SU-DHL-6 (cell line): ENCODE data around the gene EXOC7.

Experiments
- H2AFZ ChIP-seq: fragments of 200-600 bp; sonication (generic); 2 replicates; pipeline ENCODE4 v1.6.1; 2014; ENCODE audit warnings: low read depth, mild to moderate bottlenecking, moderate library complexity, mixed read lengths, antibody characterized with exemption, low read length; ENCODE audit not compliant: severe bottlenecking
- H3F3A ChIP-seq: fragments of 200-600 bp; shearing (Covaris generic); 2 replicates; pipeline ENCODE4 v1.6.0; 2016; ENCODE audit warnings: antibody characterized with exemption, mild to moderate bottlenecking; ENCODE audit not compliant: insufficient read depth
- H3K27ac ChIP-seq: fragments of 200-600 bp; sonication (generic); 2 replicates; pipeline ENCODE4 v1.5.1; 2016; ENCODE audit warnings: low read depth, mild to moderate bottlenecking, low read length, moderate library complexity, mixed read lengths
- H3K27me3 ChIP-seq: fragments of 200-600 bp; sonication (generic), shearing (Covaris generic); 2 replicates; pipeline ENCODE4 v1.6.0; 2014; ENCODE audit warnings: mild to moderate bottlenecking, low read length
- H3K36me3 ChIP-seq: fragments of 200-600 bp; sonication (generic); 2 replicates; pipeline ENCODE4 v1.6.1; 2014; ENCODE audit warnings: mild to moderate bottlenecking, low read length, mixed read lengths
- H3K4me2 ChIP-seq: fragments of 300-600, 200-600 bp; shearing (Covaris generic), sonication (generic); 2 replicates; pipeline ENCODE4 v1.6.0; 2014; ENCODE audit warnings: low read length, low read depth, mild to moderate bottlenecking; ENCODE audit not compliant: poor library complexity, severe bottlenecking
- H3K4me3 ChIP-seq: fragments of 200-600 bp; sonication (generic); 2 replicates; pipeline ENCODE4 v1.5.1; 2014; ENCODE audit warnings: antibody characterized with exemption, low read length, mild to moderate bottlenecking, mixed read lengths; ENCODE audit not compliant: insufficient read depth, poor library complexity, severe bottlenecking
- H3K79me2 ChIP-seq: fragments of 200-600 bp; sonication (generic); 2 replicates; pipeline ENCODE4 v1.6.1; 2014; ENCODE audit warnings: mild to moderate bottlenecking, low read length, moderate library complexity; ENCODE audit not compliant: insufficient read depth
- H3K9ac ChIP-seq: fragments of 200-600 bp; sonication (generic); 2 replicates; pipeline ENCODE4 v1.7.0; 2014; ENCODE audit warnings: mild to moderate bottlenecking, low read length
- H3K9me2 ChIP-seq: fragments of 200-600 bp; sonication (generic); replicated peaks from 2 replicates; pipeline ENCODE4 v1.6.1; 2014; ENCODE audit warnings: low read length; ENCODE audit not compliant: insufficient read depth
- H3K9me3 ChIP-seq: fragments of 200-600 bp; sonication (generic); 2 replicates; pipeline ENCODE4 v1.6.1; 2014; ENCODE audit warnings: low read length, mixed read lengths; ENCODE audit not compliant: insufficient read depth
- H4K20me1 ChIP-seq: fragments of 200-600 bp; sonication (generic); 2 replicates; pipeline ENCODE4 v1.6.1; 2014; ENCODE audit warnings: low read depth, mild to moderate bottlenecking, antibody characterized with exemption, low read length, moderate library complexity, mixed read lengths
- CTCF ChIP-seq: fragments of 200-600 bp; sonication (generic); IDR thresholded peaks from one replicate; pipeline ENCODE4 v1.5.1; 2017; ENCODE audit warnings: antibody characterized with exemption, mild to moderate bottlenecking, low read length, moderate library complexity; ENCODE audit not compliant: insufficient read depth, poor library complexity, severe bottlenecking
- EZH2phosphoT487 ChIP-seq: fragments of 200-600 bp; sonication (generic), shearing (Covaris generic); conservative IDR thresholded peaks from 2 replicates; pipeline ENCODE4 v1.6.1; 2018; ENCODE audit warnings: mild to moderate bottlenecking, antibody characterized with exemption, low read length, moderate library complexity, mixed read lengths

The EXOC7 gene

GRCh38 chr17:76124582-76125390 is 21.2 kb upstream of the EXOC7 start:
- no peaks in the 10 kb centered on the region for H3F3A ChIP-seq
- H3K27me3 ChIP-seq: no peaks in the 10 kb centered on the region
- TF ChIP-seq CTCF (no peak), EZH2phosphoT487 (no peak)
- no peaks in the 10 kb centered on the region for H3K9me3 ChIP-seq
- H3K79me2 ChIP-seq: no peaks in the 10 kb centered on the region
- no peak overlapping the region for H3K27ac ChIP-seq
- no peak overlapping the region for H3K4me2 ChIP-seq
- no peaks in the 10 kb centered on the region for H3K9me2 ChIP-seq
- no peaks in the 10 kb centered on the region for H4K20me1 ChIP-seq
- no peaks in the 10 kb centered on the region for H3K36me3 ChIP-seq
- H2AFZ ChIP-seq: no peak overlapping the region
- H3K9ac ChIP-seq: no peak overlapping the region
- H3K4me3 ChIP-seq: no peak overlapping the region

GRCh38 chr17:76123749-76124581 is 20.4 kb upstream of the EXOC7 start:
- no peak overlapping the region for H3K4me2 ChIP-seq
- no peaks in the 10 kb centered on the region for H3F3A ChIP-seq
- H3K9ac ChIP-seq: no peak overlapping the region
- H3K27me3 ChIP-seq: no peaks in the 10 kb centered on the region
- H3K4me3 ChIP-seq: no peak overlapping the region
- no peak overlapping the region for H2AFZ ChIP-seq
- H4K20me1 ChIP-seq: no peaks in the 10 kb centered on the region
- H3K79me2 ChIP-seq: no peaks in the 10 kb centered on the region
- TF ChIP-seq EZH2phosphoT487: no peak
- TF ChIP-seq CTCF: no peak
- no peaks in the 10 kb centered on the region for H3K9me3 ChIP-seq
- H3K27ac ChIP-seq: no peak overlapping the region
- no peaks in the 10 kb centered on the region for H3K36me3 ChIP-seq
- no peaks in the 10 kb centered on the region for H3K9me2 ChIP-seq

- TF ChIP-seq CTCF: no peak
- no peak for TF ChIP-seq EZH2phosphoT487
- no peaks in the 10 kb centered on the region for H4K20me1 ChIP-seq
- H3K9ac ChIP-seq: no peak overlapping the region
- no peaks in the 10 kb centered on the region for H3K9me2 ChIP-seq
- no peaks in the 10 kb centered on the region for H3F3A ChIP-seq
- H3K79me2 ChIP-seq: no peaks in the 10 kb centered on the region
- no peak overlapping the region for H2AFZ ChIP-seq
- no peaks in the 10 kb centered on the region for H3K36me3 ChIP-seq
- H3K27ac ChIP-seq: no peak overlapping the region
- H3K27me3 ChIP-seq: no peaks in the 10 kb centered on the region
- H3K4me3 ChIP-seq: no peak overlapping the region
- H3K9me3 ChIP-seq: no peaks in the 10 kb centered on the region
- H3K4me2 ChIP-seq: no peak overlapping the region
These were observed 19.6 kb upstream of the EXOC7 start for GRCh38 chr17:76123191-76123499.
